GM13976 (cell line): ENCODE measurements around the gene WDR81.
"Not testable (repeated sequence)": the region's sequence is repeated elsewhere in the genome, so short reads cannot be mapped to it uniquely, and the experiment has no call there.

Experiments
- DNase-seq: peaks from one replicate; pipeline ENCODE4 v3.0.0; 2012; ENCODE audit warnings: low spot score
- in situ Hi-C: fragments of 300-500 bp; cut with MboI; formaldehyde crosslinking; loops from one replicate; pipeline ENCODE4 v1.12.0; 2022; ENCODE audit warnings: low sequenced_read_pairs, mixed read lengths, inconsistent platforms; ENCODE audit not compliant: unreplicated experiment
- TF ChIP-seq, protein P1 (sequence below): IDR thresholded peaks from 2 replicates; pipeline ENCODE4 v1.5.1; 2012; ENCODE audit warnings: borderline replicate concordance, mild to moderate bottlenecking; ENCODE audit not compliant: insufficient read depth; ENCODE audit errors: extremely low read depth, missing control alignments, control extremely low read depth

WDR81 gene

DNA sequence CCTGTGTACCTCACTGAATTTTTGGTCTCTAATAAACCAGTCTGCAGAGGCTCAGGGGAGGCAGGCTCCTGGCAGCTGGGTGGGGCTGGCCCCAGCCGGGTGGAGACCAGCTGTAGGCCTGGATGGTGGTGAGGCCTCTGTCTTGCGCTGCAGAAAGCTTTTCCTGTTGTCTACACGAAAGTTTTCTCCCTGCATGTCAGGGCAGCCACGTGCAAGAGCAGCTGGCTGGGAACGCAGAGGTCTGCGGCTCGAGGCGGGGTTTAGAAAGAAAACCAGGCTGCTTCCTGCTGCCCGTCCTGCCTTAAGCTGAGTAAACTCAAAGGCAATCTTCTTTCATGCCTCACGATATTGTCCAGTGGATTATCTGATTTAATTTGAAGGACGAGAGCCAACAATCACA is 39.8 kb downstream of the WDR81 start:
- TF ChIP-seq, protein P1, sequence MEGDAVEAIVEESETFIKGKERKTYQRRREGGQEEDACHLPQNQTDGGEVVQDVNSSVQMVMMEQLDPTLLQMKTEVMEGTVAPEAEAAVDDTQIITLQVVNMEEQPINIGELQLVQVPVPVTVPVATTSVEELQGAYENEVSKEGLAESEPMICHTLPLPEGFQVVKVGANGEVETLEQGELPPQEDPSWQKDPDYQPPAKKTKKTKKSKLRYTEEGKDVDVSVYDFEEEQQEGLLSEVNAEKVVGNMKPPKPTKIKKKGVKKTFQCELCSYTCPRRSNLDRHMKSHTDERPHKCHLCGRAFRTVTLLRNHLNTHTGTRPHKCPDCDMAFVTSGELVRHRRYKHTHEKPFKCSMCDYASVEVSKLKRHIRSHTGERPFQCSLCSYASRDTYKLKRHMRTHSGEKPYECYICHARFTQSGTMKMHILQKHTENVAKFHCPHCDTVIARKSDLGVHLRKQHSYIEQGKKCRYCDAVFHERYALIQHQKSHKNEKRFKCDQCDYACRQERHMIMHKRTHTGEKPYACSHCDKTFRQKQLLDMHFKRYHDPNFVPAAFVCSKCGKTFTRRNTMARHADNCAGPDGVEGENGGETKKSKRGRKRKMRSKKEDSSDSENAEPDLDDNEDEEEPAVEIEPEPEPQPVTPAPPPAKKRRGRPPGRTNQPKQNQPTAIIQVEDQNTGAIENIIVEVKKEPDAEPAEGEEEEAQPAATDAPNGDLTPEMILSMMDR, result no peak
- in situ Hi-C loops, result no loop called here
- DNase-seq, result no peak

DNA sequence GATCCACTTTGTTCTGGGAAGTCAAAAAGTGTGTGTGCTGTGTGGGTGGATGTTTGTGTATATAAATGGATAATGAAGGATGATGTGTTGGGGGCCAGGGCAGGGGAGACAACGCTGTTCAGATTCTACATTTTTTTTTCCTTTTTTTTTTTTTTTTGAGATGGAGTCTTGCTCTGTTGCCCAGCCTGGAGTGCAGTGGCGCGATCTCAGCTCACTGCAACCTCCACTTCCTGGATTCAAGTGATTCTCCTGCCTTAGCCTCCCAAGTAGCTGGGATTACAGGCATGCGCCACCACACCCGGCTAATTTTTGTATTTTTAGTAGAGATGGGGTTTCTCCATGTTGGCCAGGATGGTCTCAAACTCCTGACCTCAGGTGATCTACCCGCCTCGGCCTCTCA is 40.2 kb downstream of the WDR81 start:
- DNase-seq, in situ Hi-C loops: not testable (repeated sequence)

DNA sequence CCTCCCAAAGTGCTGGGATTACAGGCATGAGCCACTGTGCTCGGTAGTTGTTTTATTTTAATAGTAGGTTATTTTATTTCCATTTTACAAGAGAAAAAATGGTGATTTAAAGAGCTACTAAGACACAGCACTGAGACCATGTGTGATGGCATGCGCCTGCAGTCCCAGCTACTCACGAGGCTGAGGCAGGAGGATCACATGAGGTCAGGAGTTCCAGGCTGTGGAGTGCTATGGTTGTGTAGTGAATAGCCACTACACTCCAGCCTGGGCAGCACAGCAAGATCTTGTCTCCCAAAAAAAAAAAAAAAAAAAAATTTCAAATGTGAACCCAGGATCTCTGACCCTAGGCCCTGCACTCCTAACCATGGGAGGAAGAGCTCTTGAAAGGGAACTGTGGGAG is 41.1 kb downstream of the WDR81 start:
- in situ Hi-C loops, result no loop called here

GRCh38 chr17:1766382-1767135 is 42.1 kb downstream of the WDR81 start:
- in situ Hi-C loops, result no loop called here
- DNase-seq, result no peak
- TF ChIP-seq, protein P1, result no peak

More for the DNA sequence above, 41.1 kb downstream of the WDR81 start:
- DNase-seq, result no peak
- TF ChIP-seq, protein P1, result no peak

DNA sequence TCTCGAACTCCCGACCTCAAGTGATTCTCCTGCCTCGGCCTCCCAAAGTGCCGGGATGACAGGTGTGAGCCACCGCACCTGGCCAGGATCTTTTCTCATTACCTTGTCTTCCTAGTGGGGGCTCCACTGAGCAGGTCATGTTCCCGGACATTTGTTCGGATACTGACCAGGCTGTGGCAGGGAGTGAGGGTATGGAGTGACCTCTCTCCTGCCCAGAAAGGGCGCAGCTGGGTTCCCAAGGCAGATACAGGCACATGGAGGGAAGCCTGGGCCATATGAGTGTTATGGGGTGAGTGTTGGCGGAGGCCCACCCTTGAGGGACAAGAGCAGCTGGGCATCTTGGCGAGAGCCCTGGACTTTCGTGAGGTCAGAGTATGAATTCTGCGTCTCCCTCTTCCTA is 42.9 kb downstream of the WDR81 start:
- DNase-seq, result no peak
- in situ Hi-C loops, result no loop called here
- TF ChIP-seq, protein P1, result no peak

- TF ChIP-seq, protein P1, result no peak
- in situ Hi-C loops, result no loop called here
- no peak for DNase-seq
Observed at GRCh38 chr17:1769822-1770477, 45.4 kb downstream of the WDR81 start.

GRCh38 chr17:1773000-1773695 is 48.6 kb downstream of the WDR81 start:
- DNase-seq, in situ Hi-C loops: not testable (repeated sequence)
